Endothelial cell of umbilical vein (primary cell): ENCODE results near the gene CNTNAP2. TPM values are rescaled to one million over a fixed set of nuclear protein-coding genes. Genes with fewer than 3 reads are reported as not detected.

Source experiments
- BruUV-seq: library from RNA; stranded (reverse); fragments of 400-500 nt; replicated peaks from 2 replicates; lab custom pipeline; 2021; lab: Mats Ljungman, UMichigan
- CTCF ChIA-PET: fragments of 300-600, 350-600 bp; sonication (Branson Sonifier 250); formaldehyde crosslinking; loops from one replicate; lab custom pipeline; 2021; ENCODE audit warnings: antibody characterized with exemption, inconsistent platforms; lab: Charles Lee
- POLR2A ChIA-PET: fragments of 300-600, 350-600 bp; sonication (Branson Sonifier 250); formaldehyde crosslinking; loops from one replicate; lab custom pipeline; 2021; ENCODE audit warnings: antibody characterized with exemption, inconsistent platforms; lab: Charles Lee
- DNase-seq: peaks from one replicate; pipeline ENCODE4 v3.0.0-alpha.2; 2011; ENCODE audit warnings: low read depth, low spot score
- FAIRE-seq: peaks from 2 replicates; lab custom pipeline; 2011; peaks lifted over from hg19 to GRCh38; lab: Jason Lieb, UNC
- H2AFZ ChIP-seq: 2 replicates; pipeline ENCODE4 v1.6.0; 2012; ENCODE audit warnings: low read depth, low read length, control low read depth, inconsistent platforms
- H3K27ac ChIP-seq: 2 replicates; pipeline ENCODE4 v1.5.1; 2011; ENCODE audit warnings: low read depth, mild to moderate bottlenecking, control low read depth, low read length, moderate library complexity; ENCODE audit not compliant: insufficient read depth
- H3K27me3 ChIP-seq, 2 experiments: 2 replicates each; pipeline versions ENCODE4 v1.6.0 to v1.6.1; 2011; ENCODE audit warnings: low read length in 2 of 2, mixed read lengths in 1 of 2; ENCODE audit not compliant: control insufficient read depth in 2 of 2, insufficient read depth in 2 of 2
- H3K36me3 ChIP-seq, 2 experiments: 2 replicates in 1 of 2; 3 replicates in 1 of 2; pipeline ENCODE4 v1.5.1; 2011; ENCODE audit warnings: low read length in 2 of 2, mild to moderate bottlenecking in 1 of 2, moderate library complexity in 1 of 2; ENCODE audit not compliant: control insufficient read depth in 2 of 2, insufficient read depth in 2 of 2; ENCODE audit errors: extremely low read depth in 1 of 2
- H3K4me1 ChIP-seq: 3 replicates; pipeline ENCODE4 v1.5.1; 2011; ENCODE audit warnings: mild to moderate bottlenecking, low read length; ENCODE audit not compliant: control insufficient read depth, insufficient read depth; ENCODE audit errors: extremely low read depth
- H3K4me2 ChIP-seq: 2 replicates; pipeline ENCODE4 v1.6.1; 2011; ENCODE audit warnings: low read length, control low read depth, mixed read lengths; ENCODE audit not compliant: insufficient read depth
- H3K4me3 ChIP-seq, 3 experiments: fragments of 200-600 bp in 1 of 3; sonication (generic), shearing (Covaris generic) in 1 of 3; replicated peaks in 1 of 3; 2 replicates each; pipeline ENCODE4 v1.5.1; 2011 to 2016; ENCODE audit warnings: control low read depth in 3 of 3, low read length in 3 of 3, mild to moderate bottlenecking in 2 of 3, inconsistent platforms in 1 of 3, low read depth in 1 of 3, moderate library complexity in 1 of 3; ENCODE audit not compliant: insufficient read depth in 1 of 3
- H3K79me2 ChIP-seq: 2 replicates; pipeline ENCODE4 v1.6.0; 2012; ENCODE audit warnings: low read length, inconsistent platforms; ENCODE audit not compliant: control insufficient read depth, insufficient read depth
- H3K9ac ChIP-seq: replicated peaks from 2 replicates; pipeline ENCODE3; 2011; ENCODE audit warnings: low read length, control low read depth; ENCODE audit not compliant: insufficient read depth; ENCODE audit errors: extremely low read depth
- H3K9me1 ChIP-seq: replicated peaks from 3 replicates; pipeline ENCODE4 v1.6.0; 2011; ENCODE audit warnings: mild to moderate bottlenecking, low read length; ENCODE audit not compliant: control insufficient read depth, insufficient read depth; ENCODE audit errors: extremely low read depth
- H3K9me3 ChIP-seq: replicated peaks from 2 replicates; pipeline ENCODE4 v1.5.1; 2012; ENCODE audit warnings: low read length, inconsistent platforms; ENCODE audit not compliant: control insufficient read depth, insufficient read depth
- H4K20me1 ChIP-seq: replicated peaks from 2 replicates; pipeline ENCODE3; 2011; ENCODE audit warnings: mild to moderate bottlenecking, low read length; ENCODE audit not compliant: control insufficient read depth, insufficient read depth; ENCODE audit errors: extremely low read depth
- CTCF ChIP-seq, 2 donors: IDR thresholded peaks; 1 replicate in 1 of 2; 2 replicates in 1 of 2; pipeline ENCODE4 v1.5.1; 2011; ENCODE audit warnings: low read length in 2 of 2, mild to moderate bottlenecking in 2 of 2, moderate library complexity in 2 of 2, control low read depth in 1 of 2, inconsistent platforms in 1 of 2, low read depth in 1 of 2; ENCODE audit not compliant: insufficient read depth in 1 of 2; ENCODE audit errors: extremely low read depth in 1 of 2
- EZH2 ChIP-seq: IDR thresholded peaks from 2 replicates; pipeline ENCODE4 v1.6.1; 2012; ENCODE audit warnings: borderline replicate concordance, low read depth, mild to moderate bottlenecking, moderate library complexity, low read length, inconsistent platforms; ENCODE audit not compliant: severe bottlenecking
- FOS ChIP-seq: IDR thresholded peaks from 2 replicates; pipeline ENCODE4 v1.6.1; 2011; ENCODE audit warnings: mild to moderate bottlenecking, low read length, moderate library complexity, borderline replicate concordance; ENCODE audit not compliant: insufficient read depth
- GATA2 ChIP-seq: IDR thresholded peaks from 2 replicates; pipeline ENCODE4 v1.7.0; 2011; ENCODE audit warnings: low read depth, mild to moderate bottlenecking, moderate library complexity, mixed read lengths, low read length; ENCODE audit not compliant: insufficient read length, insufficient read depth
- JUN ChIP-seq: IDR thresholded peaks from 2 replicates; pipeline ENCODE4 v1.6.1; 2011; ENCODE audit warnings: borderline replicate concordance, low read depth; ENCODE audit not compliant: insufficient read length, insufficient read depth
- MYC ChIP-seq: IDR thresholded peaks from one replicate; pipeline ENCODE4 v1.6.1; 2011; ENCODE audit warnings: mild to moderate bottlenecking, low read depth, low read length
- POLR2A ChIP-seq: IDR thresholded peaks from 2 replicates; pipeline ENCODE4 v1.6.1; 2012; ENCODE audit warnings: low read depth, mild to moderate bottlenecking, control low read depth, low read length
- POLR2AphosphoS5 ChIP-seq: IDR thresholded peaks from 2 replicates; pipeline ENCODE4 v1.6.1; 2012; ENCODE audit warnings: low read depth, mild to moderate bottlenecking, control low read depth, low read length, moderate library complexity; ENCODE audit not compliant: insufficient read depth
- dilution Hi-C: fragments of 300-500 bp; cut with MboI; formaldehyde crosslinking; loops from one replicate; pipeline ENCODE4 v1.15.0; 2019; ENCODE audit warnings: low sequenced_read_pairs; ENCODE audit not compliant: extremely low pct_ligation_motif_present
- intact Hi-C: fragments of 100-400 bp; cut with micrococcal nuclease; formaldehyde crosslinking; loops from one replicate; pipeline ENCODE4 v1.10.0; 2022
- polyA plus RNA-seq, 4 experiments: library from polyadenylated mRNA; depleted of rRNA in 3 of 4; stranded (reverse) in 3 of 4; unstranded in 1 of 4; fragments of >200 nt; gene quantifications; 2 replicates each; pipeline versions ENCODE4 v1.2.1 to v1.2.3, GENCODE V29; 2011 to 2012; ENCODE audit warnings: missing spikeins in 1 of 4
- total RNA-seq: library from RNA; stranded (reverse); gene quantifications from 2 replicates; pipeline ENCODE4 v1.2.3, GENCODE V29; 2021
- TF ChIP-seq, protein P1 (sequence below): IDR thresholded peaks from 2 replicates; pipeline ENCODE4 v1.6.1; 2011; ENCODE audit not compliant: insufficient read depth, insufficient read length

CNTNAP2 gene
- total and polyA plus RNA-seq, 2 donors (not counting 3 experiments of a cell fraction or from before 2014, with no cell fraction given) = not detected

GRCh38 chr7:147571436-147572185, 1455.0 kb downstream of the CNTNAP2 start:
- BruUV-seq = no TSS peak
- POLR2A ChIA-PET = no interaction called here

More at GRCh38 chr7:147571436-147572185, 1455.0 kb downstream of the CNTNAP2 start:
- TF ChIP-seq POLR2AphosphoS5 = no peak
- no peak for TF ChIP-seq CTCF (IDR thresholded peaks at IDR 0.05; ENCODE audit: extremely low read depth in 1 of 2, insufficient read depth in 1 of 2, low read depth in 1 of 2, low read length in 2 of 2)
- no peak for TF ChIP-seq GATA2
- no peak for TF ChIP-seq MYC
- no peak for TF ChIP-seq JUN
- no peak for TF ChIP-seq FOS
- TF ChIP-seq EZH2 = no peak
- no peak for TF ChIP-seq POLR2A
- TF ChIP-seq, protein P1, sequence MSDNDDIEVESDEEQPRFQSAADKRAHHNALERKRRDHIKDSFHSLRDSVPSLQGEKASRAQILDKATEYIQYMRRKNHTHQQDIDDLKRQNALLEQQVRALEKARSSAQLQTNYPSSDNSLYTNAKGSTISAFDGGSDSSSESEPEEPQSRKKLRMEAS = no peak
- H3K9me1 ChIP-seq = no peaks in the 10 kb centered on the region
- no peak overlapping the region for H2AFZ ChIP-seq
- H3K4me2 ChIP-seq = no peak overlapping the region
- CTCF ChIA-PET = no interaction called here
- H3K9me3 ChIP-seq = no peaks in the 10 kb centered on the region
- no peak for DNase-seq
- FAIRE-seq = no peak
- H3K4me1 ChIP-seq = no peaks in the 10 kb centered on the region
- H3K27me3 ChIP-seq = no peaks in the 10 kb centered on the region
- intact Hi-C loops (no loop called here), dilution Hi-C loops (no loop called here)
- no peak overlapping the region for H3K9ac ChIP-seq
- H3K27ac ChIP-seq = no peak overlapping the region
- no peaks in the 10 kb centered on the region for H4K20me1 ChIP-seq
- H3K79me2 ChIP-seq = no peaks in the 10 kb centered on the region
- no peak overlapping the region for H3K4me3 ChIP-seq
- H3K36me3 ChIP-seq = no peaks in the 10 kb centered on the region
